Activated naive CD8-positive, alpha-beta T cell (primary cell): ENCODE results near the gene DNAH17.

ENCODE experiments used
- H3K27ac Mint-ChIP-seq: one replicate; pipeline ENCODE4 v1.8.0; 2021; ENCODE audit warnings: mixed read lengths
- H3K27me3 Mint-ChIP-seq: one replicate; pipeline ENCODE4 v1.8.0; 2021; ENCODE audit warnings: mixed read lengths
- H3K36me3 Mint-ChIP-seq: one replicate; pipeline ENCODE4 v1.8.0; 2021; ENCODE audit warnings: mixed read lengths
- H3K4me1 Mint-ChIP-seq: one replicate; pipeline ENCODE4 v1.8.0; 2021; ENCODE audit warnings: low read depth, mixed read lengths
- H3K4me3 Mint-ChIP-seq: one replicate; pipeline ENCODE4 v1.8.0; 2021; ENCODE audit warnings: mild to moderate bottlenecking, mixed read lengths
- H3K9me3 Mint-ChIP-seq: one replicate; pipeline ENCODE4 v1.8.0; 2021; ENCODE audit warnings: low read depth, mixed read lengths

DNAH17 gene

DNA sequence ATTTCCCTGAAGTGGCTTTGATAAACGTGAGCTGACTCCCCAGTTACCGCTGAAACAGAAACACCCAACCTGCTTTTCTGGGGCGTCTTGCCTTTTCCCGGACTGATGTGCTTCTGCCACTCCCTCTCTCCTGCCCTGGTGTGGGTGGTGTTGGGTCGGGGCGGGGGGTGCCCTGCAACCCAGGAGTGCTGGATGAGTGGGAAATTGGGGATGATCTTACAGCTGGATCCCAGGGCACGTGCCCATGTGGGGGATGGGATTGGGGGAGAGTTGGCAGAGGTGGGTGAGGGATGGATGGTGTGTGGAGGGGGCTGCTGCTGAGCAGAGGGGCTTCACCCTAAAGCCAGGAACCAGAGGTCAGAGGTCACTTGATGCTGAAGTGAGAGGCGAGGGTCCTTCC, 170.3 kb downstream of the DNAH17 start:
- Mint-ChIP-seq H3K4me3 (no peak overlapping the region), H3K9me3 (no peaks in the 10 kb centered on the region), H3K27ac (no peak overlapping the region), H3K4me1 (peaks cover 28% of the 10 kb centered on the region), H3K36me3 (peaks cover 7% of the 10 kb centered on the region), H3K27me3 (no peaks in the 10 kb centered on the region)

DNA sequence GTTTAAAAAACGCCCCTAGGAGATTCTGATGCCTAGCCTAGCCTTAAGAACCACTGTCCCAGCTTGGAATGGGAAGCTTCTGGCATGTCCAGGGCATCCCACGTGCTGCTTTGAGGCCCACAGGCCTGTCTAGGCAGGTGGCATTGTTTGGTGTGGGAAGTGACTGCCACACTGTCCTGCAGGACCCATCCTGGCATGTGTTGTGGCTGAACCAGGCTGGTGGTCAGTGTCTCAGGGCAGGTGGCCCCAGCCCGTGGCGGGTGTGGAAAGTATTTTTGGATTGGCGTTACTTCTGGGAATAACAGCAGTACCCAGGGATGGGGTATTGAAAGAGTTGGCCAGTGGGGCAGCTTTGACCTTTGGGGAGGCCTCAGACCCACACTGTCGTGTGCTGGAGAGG, 170.8 kb downstream of the DNAH17 start:
- no peak overlapping the region for H3K4me3 Mint-ChIP-seq

DNA sequence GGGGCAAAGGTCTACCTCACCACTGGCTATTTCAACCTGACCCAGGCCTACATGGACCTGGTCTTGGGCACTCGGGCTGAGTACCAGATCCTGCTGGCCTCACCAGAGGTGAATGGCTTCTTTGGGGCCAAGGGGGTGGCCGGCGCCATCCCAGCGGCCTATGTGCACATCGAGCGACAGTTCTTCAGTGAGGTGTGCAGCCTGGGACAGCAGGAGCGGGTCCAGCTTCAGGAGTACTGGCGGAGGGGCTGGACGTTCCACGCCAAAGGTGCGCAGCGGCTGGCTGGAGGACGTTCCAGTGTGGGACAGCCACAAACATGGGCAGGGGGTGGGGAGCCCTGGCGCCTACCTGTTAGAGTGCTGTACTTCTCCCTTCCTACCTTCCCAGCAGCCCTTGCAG, 173.4 kb downstream of the DNAH17 start:
- no peaks in the 10 kb centered on the region for H3K9me3 Mint-ChIP-seq
- H3K27ac Mint-ChIP-seq: no peak overlapping the region
- peaks cover 19% of the 10 kb centered on the region for H3K4me1 Mint-ChIP-seq
- H3K36me3 Mint-ChIP-seq: peaks cover 7% of the 10 kb centered on the region
- H3K27me3 Mint-ChIP-seq: no peaks in the 10 kb centered on the region
- no peak overlapping the region for H3K4me3 Mint-ChIP-seq

More for the DNA sequence above, 170.8 kb downstream of the DNAH17 start:
- no peaks in the 10 kb centered on the region for H3K27me3 Mint-ChIP-seq
- H3K9me3 Mint-ChIP-seq: no peaks in the 10 kb centered on the region
- peaks cover 27% of the 10 kb centered on the region for H3K4me1 Mint-ChIP-seq
- no peak overlapping the region for H3K27ac Mint-ChIP-seq
- H3K36me3 Mint-ChIP-seq: peaks cover 7% of the 10 kb centered on the region

DNA sequence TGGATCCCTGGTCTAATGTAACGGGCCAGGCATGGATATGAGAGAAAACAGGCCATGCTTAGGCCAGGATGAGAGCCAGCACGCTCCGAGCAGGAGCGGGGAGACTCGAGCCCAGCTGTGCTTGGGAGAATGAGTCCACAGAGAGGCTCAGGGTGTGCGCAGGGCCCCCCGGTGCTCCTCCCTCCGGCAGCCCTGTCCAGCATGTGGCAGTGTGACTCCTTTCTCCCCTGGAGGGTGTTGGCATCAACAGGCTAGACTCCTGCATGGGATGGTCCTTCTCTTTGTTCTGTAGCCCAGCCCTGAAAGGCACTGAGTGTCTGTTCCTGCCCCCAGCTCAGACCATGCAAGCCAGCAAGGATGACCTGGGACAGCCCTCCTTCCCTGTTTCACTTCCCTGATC, 175.3 kb downstream of the DNAH17 start:
- H3K27me3 Mint-ChIP-seq: no peaks in the 10 kb centered on the region
- peaks cover 9% of the 10 kb centered on the region for H3K4me1 Mint-ChIP-seq
- no peaks in the 10 kb centered on the region for H3K9me3 Mint-ChIP-seq
- H3K36me3 Mint-ChIP-seq: peaks cover 7% of the 10 kb centered on the region
- no peak overlapping the region for H3K27ac Mint-ChIP-seq
- no peak overlapping the region for H3K4me3 Mint-ChIP-seq

DNA sequence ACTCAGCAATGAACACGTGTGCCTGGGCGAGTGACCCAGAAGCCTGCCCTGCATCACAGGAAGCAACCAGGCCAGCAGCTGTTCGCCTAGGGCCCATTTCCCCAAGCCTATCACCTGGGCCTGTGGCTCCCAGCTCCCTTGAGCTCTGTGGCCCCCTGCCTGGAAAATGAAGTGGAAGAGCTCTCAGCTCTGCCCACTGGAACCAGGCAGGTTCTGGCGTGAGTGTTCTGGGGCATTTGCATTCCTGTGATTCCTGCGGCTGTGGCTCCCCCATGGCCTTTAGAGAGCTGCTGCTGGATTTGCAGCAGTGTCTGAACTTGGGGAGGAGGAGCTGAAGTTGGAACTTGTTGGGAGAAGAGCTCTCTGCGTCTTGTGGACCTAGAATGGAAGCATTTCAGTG, 175.9 kb downstream of the DNAH17 start:
- H3K27ac Mint-ChIP-seq: no peak overlapping the region

DNA sequence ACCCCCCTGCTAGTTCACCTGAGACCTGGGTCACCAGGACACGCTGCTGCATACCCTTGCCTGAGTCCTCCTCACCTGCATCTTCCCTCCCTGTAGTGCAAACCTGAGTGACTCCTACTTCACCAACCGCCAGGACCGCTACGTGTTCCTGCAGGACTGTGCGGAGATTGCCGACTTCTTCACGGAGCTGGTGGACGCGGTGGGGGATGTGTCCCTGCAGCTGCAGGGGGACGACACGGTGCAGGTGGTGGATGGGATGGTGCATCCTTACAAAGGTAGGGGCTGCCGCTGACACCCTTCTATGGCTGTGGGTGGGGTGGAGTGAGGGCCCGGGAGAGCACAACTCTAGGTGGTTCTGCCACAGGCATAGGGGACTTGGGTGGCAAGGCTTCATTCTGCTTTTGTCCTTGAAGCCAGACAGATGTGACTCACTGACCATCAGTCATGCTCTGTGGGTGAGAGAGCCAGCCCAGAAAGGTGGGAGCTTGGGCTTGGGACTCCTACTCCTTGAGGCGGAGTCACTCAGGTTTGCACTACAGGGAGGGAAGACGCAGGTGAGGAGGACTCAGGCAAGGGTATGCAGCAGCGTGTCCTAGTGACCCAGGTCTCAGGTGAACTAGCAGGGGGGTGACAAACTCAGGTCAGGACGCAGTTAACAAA, 176.5 kb downstream of the DNAH17 start:
- H3K36me3 Mint-ChIP-seq: peaks cover 7% of the 10 kb centered on the region
- H3K4me3 Mint-ChIP-seq: no peak overlapping the region
- H3K9me3 Mint-ChIP-seq: no peaks in the 10 kb centered on the region
- H3K27ac Mint-ChIP-seq: no peak overlapping the region
- H3K27me3 Mint-ChIP-seq: no peaks in the 10 kb centered on the region
- H3K4me1 Mint-ChIP-seq: peaks cover 2% of the 10 kb centered on the region

More for the DNA sequence above, 175.9 kb downstream of the DNAH17 start:
- H3K36me3 Mint-ChIP-seq: peaks cover 7% of the 10 kb centered on the region
- no peak overlapping the region for H3K4me3 Mint-ChIP-seq
- no peaks in the 10 kb centered on the region for H3K27me3 Mint-ChIP-seq
- peaks cover 4% of the 10 kb centered on the region for H3K4me1 Mint-ChIP-seq
- H3K9me3 Mint-ChIP-seq: no peaks in the 10 kb centered on the region

DNA sequence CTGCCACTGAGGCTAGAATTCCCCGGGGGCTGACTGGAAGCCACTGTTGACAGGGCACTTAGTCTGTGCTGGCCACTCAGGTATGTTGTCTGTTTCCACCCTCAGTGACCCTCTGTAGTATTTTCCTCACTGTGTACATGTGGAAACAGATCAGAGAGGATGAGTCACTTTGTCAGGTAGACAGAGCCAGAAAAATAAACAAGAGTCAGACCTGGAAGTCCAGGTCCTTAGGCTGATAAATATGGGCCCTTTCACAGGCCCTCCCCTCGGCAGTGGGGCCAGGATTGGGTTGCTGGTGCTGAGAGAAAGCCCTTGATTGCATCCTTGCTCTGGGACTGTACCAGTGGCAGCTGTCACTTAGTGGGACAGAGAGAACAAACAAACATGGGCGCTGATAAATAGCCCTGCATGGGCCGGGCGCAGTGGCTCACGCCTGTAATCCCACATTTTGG, 177.5 kb downstream of the DNAH17 start:
- Mint-ChIP-seq H3K36me3 (peaks cover 7% of the 10 kb centered on the region), H3K27ac (no peak overlapping the region), H3K4me1 (peaks cover 4% of the 10 kb centered on the region), H3K27me3 (no peaks in the 10 kb centered on the region), H3K9me3 (no peaks in the 10 kb centered on the region), H3K4me3 (no peak overlapping the region)

DNA sequence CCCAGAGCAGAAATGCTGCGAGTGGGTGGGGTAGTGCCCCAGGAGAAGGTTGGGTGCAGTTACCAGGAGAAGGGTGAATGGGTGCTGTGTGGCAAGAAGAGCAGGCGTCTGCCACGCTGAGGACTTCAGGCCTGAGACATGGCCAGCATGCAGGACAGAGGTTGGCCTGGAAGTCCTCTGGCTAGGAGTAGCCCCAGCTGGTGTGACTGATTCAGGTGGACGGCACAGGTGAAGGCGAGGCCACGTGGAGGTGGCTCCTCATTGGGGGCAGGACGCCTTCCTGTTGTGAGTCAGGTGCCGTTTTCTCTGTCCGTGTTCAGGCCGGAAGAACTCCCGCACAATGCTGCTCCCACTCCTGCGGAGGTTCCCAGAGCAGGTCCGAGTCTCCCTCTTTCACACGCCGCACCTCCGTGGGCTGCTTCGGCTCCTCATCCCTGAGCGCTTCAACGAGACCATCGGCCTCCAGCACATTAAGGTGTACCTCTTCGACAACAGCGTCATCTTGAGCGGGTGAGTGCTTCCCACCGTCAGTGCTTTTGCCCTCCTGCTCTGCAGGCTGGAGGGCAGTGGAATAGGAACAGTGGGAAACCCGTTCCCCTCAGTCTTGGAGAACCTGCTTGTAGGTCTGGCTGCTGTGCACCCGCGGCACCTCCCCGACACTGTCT, 178.0 kb downstream of the DNAH17 start:
- Mint-ChIP-seq H3K9me3 (no peaks in the 10 kb centered on the region), H3K4me1 (peaks cover 4% of the 10 kb centered on the region), H3K27ac (no peak overlapping the region), H3K4me3 (no peak overlapping the region), H3K27me3 (no peaks in the 10 kb centered on the region), H3K36me3 (peaks cover 7% of the 10 kb centered on the region)

DNA sequence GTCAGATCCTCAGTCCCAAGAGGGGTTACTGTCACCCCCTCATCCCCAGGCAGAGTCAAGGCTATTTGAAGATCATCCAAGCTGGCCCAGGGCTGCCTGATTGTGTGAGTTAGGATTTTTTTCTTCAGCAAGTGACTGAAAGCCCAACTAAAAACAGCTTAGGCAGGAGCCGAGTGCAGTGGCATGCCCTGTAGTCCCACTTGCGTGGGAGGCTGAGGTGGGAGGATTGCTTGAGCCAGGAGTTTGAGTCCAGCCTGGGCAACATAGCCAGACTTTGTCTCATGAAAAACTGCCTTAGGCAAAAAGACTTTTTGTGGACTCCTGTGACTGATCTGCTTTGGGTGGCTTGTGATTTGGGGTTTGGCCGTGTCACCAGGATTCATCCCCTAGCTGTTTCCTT, 178.8 kb downstream of the DNAH17 start:
- H3K27ac Mint-ChIP-seq: peak overlapping the region; percentile 41
- H3K9me3 Mint-ChIP-seq: no peaks in the 10 kb centered on the region
- peaks cover 7% of the 10 kb centered on the region for H3K4me1 Mint-ChIP-seq
- peaks cover 5% of the 10 kb centered on the region for H3K36me3 Mint-ChIP-seq
- no peaks in the 10 kb centered on the region for H3K27me3 Mint-ChIP-seq
- H3K4me3 Mint-ChIP-seq: no peak overlapping the region

DNA sequence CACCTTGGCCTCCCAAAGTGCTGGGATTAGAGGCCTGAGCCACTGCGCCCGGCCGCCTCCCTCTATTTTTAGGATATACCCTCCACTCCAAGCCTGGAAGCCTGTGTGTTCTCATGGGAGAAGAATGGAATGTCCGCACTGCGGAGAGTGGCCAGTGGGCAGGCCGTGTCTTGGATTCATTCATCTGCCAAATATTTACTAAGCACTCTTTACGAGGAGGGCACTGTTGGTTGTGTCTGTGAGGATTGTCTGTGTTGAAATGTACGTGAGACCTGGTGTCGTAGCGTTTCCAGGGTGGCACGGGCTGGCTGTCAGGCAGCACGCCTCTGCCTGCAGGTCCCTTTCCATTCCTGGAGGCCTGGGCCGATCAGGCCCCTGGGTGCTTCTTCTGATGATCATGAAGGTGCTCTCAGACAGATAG, 179.5 kb downstream of the DNAH17 start:
- peaks cover 3% of the 10 kb centered on the region for H3K36me3 Mint-ChIP-seq
- peaks cover 9% of the 10 kb centered on the region for H3K4me1 Mint-ChIP-seq
- no peak overlapping the region for H3K27ac Mint-ChIP-seq
- H3K27me3 Mint-ChIP-seq: no peaks in the 10 kb centered on the region
- no peaks in the 10 kb centered on the region for H3K9me3 Mint-ChIP-seq
- H3K4me3 Mint-ChIP-seq: no peak overlapping the region

DNA sequence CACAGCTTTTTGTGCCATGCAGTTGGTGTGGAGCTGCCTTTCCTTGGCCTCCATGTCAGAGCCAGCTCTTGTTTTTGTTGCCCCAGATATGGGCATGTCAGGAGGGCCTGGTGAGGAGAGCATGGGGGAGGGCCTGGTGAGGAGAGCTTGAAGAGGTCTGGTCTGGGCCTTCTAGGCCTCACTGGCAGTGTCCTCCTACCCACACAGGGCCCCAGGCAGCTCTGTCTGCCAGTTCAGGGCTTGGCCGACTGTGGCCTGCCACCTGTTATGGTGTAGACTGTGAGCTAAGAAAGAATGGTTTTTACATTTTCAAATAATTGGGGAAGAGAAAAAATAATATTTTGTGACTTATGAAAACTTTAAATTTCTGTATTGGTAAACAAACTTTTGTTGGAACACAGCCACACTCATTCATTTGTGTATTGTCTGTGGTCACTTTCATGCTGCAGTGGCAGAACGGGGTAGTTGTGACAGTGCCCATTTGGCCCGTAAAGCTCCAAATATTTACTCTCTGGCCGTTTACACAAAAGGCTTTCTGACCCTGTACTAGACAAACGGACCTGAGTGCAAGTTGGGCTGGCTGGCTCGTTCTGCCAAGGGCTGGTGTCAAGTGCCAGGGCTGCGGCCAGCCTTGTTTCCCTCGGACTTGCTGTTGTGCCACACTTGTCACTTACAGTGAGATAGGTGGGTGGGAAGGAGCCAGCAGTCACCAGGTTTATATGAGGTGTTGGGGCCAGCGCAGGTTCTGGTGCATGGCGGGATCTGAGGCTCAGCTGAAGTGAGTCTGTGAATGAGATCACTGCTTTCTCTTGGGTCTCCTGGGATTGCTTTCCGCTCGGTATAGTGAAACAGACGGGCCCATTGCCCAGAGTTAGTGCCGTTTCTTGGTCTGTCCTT, 180.5 kb downstream of the DNAH17 start:
- peaks cover 15% of the 10 kb centered on the region for H3K4me1 Mint-ChIP-seq
- H3K27me3 Mint-ChIP-seq: no peaks in the 10 kb centered on the region
- no peak overlapping the region for H3K27ac Mint-ChIP-seq
- no peaks in the 10 kb centered on the region for H3K36me3 Mint-ChIP-seq
- no peaks in the 10 kb centered on the region for H3K9me3 Mint-ChIP-seq
- no peak overlapping the region for H3K4me3 Mint-ChIP-seq

DNA sequence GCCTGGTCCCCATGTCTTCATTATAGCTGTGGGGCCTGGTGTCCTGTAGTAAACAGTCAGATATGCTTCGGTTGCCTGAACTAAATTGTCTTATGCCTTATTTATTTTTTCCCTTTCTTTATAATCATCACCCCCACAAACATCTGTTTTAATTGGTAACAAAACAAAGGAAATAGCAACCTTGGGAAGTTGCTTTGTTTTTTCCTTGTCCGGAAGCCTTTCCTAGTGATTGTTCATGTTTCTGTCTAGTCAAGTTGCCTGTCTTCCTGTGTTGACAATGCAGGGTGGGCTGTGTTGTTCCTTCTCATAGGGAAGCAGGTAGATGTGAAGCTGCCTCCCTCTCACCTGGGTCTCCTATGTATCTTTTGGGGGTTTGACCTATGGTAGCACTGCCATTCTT, 182.0 kb downstream of the DNAH17 start:
- Mint-ChIP-seq H3K27ac (no peak overlapping the region), H3K9me3 (no peaks in the 10 kb centered on the region), H3K4me1 (peaks cover 23% of the 10 kb centered on the region), H3K4me3 (no peak overlapping the region), H3K36me3 (no peaks in the 10 kb centered on the region), H3K27me3 (no peaks in the 10 kb centered on the region)

DNA sequence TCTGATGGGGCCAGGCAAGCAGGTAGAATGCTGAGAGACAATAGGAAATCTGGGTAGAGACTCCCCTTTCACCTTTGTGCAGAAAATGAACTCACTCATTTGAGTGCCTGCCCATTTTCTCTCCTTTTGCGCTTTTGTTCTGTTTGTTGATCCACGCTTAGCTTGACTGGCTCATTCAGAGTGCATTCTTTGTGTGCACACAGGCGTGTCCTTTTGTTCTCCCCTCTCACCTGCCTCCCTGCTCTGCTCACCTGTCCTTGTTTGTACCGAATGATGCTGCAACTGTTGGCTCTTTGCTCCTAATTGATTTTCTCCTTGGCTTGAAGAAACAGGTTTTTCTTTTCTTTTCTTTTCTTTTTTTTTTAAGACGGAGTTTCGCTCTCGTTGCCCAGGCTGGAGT, 183.0 kb downstream of the DNAH17 start:
- H3K4me1 Mint-ChIP-seq: peaks cover 25% of the 10 kb centered on the region
- no peaks in the 10 kb centered on the region for H3K9me3 Mint-ChIP-seq
- no peaks in the 10 kb centered on the region for H3K36me3 Mint-ChIP-seq
- no peak overlapping the region for H3K27ac Mint-ChIP-seq
- H3K27me3 Mint-ChIP-seq: no peaks in the 10 kb centered on the region
- H3K4me3 Mint-ChIP-seq: no peak overlapping the region

DNA sequence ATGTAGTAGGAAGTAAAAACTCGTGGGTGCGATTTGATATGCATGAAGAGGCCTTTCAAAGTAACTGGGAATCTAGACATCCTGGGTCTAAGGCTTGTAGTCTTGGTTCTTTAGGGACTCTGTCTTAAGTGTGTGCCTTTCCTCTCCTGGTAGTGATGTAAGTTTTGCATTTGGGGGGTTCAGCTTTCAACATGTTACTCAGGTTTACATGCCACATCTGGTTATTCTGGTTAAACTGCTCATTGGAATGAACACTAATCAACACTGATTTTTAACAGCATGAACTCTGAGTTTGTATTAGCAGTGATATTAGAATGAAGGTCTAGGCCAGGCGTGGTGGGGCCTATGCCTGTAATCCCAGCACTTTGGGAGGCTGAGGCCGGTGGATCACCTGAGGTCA, 183.6 kb downstream of the DNAH17 start:
- Mint-ChIP-seq H3K4me1 (peaks cover 30% of the 10 kb centered on the region), H3K4me3 (no peak overlapping the region), H3K9me3 (no peaks in the 10 kb centered on the region), H3K36me3 (peaks cover under 1% of the 10 kb centered on the region), H3K27me3 (no peaks in the 10 kb centered on the region), H3K27ac (no peak overlapping the region)

DNA sequence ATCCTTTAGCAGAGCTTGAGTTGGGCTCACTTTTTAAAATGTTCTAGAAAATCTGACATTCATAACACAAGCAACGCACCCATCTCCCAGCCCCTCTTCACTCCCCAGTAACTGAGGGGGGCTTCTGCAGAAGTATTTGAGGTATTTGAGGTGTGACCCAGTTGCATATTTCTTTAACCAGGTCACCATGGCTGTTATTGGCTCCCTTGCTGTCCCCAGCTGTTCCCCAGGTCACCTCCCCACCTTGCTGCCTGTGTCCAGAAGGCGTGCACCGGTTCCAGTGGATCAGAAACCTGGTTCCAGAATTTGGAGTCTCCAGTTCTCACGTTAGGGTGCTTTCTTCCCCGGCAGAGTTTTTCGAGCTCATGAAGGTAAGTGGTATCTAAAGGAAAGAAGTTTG, 184.9 kb downstream of the DNAH17 start:
- Mint-ChIP-seq H3K36me3 (peaks cover 2% of the 10 kb centered on the region), H3K27ac (peak overlapping the region; percentile 78), H3K4me1 (peaks cover 41% of the 10 kb centered on the region), H3K27me3 (no peaks in the 10 kb centered on the region), H3K4me3 (no peak overlapping the region), H3K9me3 (no peaks in the 10 kb centered on the region)
